Posterior cingulate gyrus (tissue), 11 donors: ENCODE data around the gene RBSN.

Experiments used
- DNase-seq, 10 donors: peaks; one replicate each; pipeline versions ENCODE4 v3.0.0 to v3.0.0-alpha.2; 2020 to 2021; ENCODE audit warnings: mixed read lengths in 3 of 10
- intact Hi-C: fragments of 100-400 bp; cut with DNase I; formaldehyde crosslinking; loops from one replicate; pipeline ENCODE4 v1.15.1; 2023

Gene RBSN

DNA sequence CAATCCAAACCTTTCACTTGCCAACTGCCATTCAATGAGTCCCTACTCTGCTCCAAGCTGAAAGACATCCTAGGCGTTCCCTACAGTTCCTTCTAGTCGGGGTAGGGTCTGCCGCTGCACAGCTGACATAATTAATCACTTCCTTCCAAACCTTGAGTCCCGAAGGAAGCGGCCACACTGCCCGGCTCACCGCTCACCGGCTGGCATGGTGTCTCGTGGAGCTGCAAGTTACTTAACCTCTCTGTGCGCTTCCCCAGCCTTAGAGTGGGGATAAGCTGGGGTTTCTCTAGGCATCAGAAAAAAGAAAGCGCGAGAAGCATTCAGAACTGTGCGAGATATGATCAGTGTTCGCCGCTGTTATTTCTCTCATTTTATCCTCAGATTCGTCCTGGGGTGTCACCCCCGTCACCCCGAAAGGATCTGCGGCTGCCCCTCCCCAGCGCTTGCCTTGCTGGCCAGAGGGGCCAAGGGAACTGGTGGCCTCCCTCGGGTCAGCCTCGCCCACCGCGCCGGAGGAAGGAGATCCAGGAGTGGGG lies 34.6 kb downstream of the RBSN start:
- peak in 1 of 10 donors; percentile 69 for DNase-seq
- intact Hi-C loops, result no loop called here

DNA sequence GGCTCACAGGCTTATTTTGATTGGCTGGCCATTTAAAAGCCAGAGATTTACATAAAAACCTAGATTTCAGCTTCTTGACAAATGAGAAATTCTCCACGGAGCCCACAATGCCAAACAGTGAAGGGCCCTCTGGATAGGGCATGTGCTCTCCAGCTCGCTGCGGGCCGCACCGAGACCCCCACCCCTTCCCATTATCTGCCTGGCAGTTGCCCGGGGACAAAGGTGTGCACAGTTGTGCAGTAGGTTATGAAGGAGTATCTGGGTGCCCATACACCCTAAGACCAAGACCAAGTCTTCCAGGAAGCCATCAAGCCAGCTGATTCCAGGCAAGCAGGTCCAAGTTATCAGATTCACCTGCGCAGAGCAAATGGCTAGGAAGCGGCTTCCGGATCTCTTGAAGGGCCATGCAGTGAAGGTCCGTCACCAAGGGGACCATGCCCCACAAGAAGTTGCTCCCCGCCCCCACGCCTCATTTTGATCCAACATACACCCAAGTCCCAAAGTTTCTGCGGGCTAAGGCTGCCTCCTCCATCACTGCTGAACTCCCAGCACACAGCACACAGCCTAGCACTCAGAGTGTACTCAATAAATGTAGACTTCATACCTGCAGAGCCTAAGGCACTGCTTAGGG lies 35.2 kb downstream of the RBSN start:
- DNase-seq, result no peak
- intact Hi-C loops, result no loop called here

DNA sequence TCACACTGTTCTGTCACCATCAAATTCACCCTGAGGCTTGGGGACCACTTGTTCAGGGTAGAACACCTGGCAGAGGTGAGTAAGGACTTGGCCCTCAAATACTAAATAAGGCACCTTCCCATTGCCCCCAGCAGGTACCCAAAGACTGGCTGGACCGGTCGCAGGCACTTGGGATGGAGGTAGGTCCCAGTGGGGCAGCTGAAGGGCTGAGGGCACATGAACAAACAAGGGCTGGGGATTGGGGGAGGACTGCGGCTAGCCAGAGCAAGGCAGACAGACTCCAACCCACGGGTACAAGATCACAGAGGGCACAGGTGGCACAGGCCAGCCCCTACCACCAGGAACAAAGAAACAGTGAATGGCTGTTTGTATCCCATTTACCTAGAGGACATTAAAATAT lies 35.7 kb downstream of the RBSN start:
- no peak for DNase-seq
- intact Hi-C loops, result no loop called here

DNA sequence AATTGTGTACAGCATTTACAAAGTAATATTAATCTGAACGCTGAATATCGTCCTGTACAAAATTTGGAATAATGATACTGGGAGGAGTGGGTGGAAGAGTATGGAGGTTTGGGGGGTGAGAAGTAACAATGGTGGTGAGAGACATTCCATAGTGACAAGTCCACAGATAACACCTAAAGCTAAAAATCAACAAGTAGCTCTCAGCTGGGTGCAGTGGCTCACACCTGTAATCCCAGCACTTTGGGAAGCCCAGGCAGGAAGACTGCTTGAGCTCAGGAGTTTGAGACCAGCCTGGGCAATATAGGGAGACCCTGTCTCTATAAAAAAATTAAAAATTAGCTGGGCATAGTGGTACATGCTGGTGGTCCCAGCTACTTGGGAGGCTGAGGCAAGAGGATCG lies 38.9 kb downstream of the RBSN start:
- intact Hi-C loops, result no loop called here
- no peak for DNase-seq

DNA sequence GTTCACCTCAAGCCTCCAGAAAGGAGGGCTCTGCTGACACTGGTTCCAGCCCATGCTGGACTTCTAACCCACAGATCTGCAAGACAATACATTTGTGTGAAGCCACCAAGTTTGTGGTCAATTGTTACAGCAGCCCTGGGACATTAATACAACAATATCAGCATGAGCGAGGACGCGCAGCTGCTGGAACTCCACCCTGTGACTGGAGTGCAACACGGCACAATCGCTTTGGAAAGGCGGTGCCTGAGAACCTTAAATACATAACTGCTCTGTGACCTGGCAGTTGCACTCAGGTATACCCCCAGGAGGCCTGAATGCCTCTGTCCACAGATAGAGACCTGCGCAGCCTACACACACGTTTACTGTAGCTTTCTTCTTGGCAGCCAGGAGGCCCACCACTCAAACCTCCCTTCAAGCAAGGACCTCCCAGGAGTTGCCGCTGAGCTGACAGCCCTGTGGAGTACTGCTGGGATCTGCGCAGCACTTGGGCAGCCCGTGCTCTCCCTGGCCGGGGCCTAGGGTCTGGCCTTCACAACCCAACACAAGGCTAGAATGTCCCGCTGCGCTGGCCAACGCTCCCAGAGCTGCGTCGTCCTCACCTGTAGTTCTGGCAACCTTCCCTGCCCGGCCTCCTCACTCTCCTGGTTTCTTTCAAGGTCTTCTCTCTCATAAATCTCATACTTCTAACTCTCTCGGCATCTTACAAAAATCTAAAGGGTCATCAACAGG lies 42.1 kb downstream of the RBSN start:
- no peak for DNase-seq
- intact Hi-C loops, result loop anchor here (10.0 kb wide), 1 partner anchor 132 kb away; no protein-coding TSS in a partner anchor

DNA sequence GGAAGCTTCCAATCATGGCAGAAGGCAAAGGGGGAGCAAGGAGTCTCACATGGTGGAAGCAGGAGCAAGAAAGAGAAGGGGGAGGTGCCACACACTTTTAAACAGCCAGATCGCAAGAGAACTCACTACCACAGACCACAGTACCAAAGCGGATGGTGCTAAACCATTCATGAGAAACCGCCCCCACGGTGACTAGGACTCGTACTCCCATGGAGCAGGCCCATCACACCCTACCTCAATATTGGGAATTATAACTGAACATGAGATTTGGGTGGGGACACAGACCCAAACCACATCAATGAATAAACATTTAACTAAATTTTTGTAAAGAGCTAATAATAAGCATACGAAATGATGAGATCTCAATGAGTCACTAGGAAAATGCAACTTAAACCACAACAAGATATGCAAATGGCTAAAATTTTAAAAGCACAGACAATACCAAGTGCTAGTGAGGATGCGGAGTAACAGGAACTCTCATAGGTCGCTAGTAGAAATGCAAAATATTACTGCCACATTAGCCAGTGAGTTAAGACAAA lies 43.9 kb downstream of the RBSN start:
- intact Hi-C loops, result loop anchor here (10.0 kb wide), 1 partner anchor 130 kb away; no protein-coding TSS in a partner anchor
- DNase-seq, result no peak

DNA sequence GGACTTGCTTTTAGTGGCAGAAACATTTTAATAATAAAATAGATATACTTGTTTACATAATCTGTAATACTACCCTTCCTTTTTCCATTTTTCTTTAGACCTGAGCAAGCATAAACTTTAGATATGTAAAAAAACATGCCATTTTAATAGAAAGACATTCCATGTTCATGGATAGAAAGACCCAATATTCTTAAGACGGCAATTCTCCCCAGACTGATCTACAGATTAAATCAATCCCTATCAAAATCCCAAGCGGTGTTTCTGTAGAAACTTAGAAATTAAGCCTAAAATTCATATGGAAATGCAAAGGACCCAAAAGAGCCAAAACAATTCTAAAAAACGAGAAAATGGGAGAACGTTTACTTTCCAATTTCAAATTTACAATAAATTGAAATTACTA lies 45.4 kb downstream of the RBSN start:
- DNase-seq, result no peak
- intact Hi-C loops, result loop anchor here (10.0 kb wide), 1 partner anchor 129 kb away; no protein-coding TSS in a partner anchor

DNA sequence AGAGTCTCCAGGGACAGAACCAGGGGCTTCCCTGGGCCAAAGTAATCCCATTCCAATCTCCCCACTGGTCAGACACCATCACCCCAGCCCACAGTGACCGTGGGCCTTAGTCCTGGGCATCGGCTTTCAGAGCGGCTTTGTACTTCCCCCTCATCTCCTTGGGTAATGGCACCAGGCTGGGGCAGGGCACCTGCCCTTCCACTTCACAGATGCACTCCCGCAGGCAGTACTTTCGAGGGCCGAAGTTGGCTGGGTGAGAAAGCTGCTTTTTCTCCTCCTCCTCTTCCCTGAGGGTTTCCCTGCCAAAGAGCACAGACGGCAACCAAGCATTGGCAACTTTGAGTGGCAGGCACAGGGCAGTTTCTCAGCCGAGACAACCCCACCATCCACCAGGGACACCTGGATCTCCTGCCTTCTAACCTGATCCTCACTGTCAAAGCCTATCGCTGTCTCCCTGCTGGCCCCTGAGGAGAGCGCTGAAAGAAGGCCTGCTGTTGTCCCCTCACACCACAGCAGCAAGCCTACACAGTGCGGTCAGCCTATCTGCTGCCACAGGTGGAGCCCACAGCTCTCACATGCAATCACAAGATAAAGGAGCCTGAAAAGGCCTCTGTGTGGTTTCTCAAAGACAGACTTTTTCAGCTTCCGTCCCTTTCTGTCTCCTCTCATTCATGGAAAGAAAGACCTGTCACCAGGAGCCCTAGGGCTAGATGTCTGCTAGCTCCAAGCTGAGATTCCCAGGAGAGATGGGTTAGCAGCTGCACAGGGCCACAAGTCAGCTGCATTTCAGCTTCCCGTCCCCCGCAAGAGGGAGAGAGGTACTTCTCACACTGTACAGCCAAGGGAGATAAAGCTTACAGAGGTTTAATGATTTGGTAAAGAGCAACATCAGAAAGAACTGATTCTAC lies 46.4 kb downstream of the RBSN start:
- intact Hi-C loops, result loop anchor here (10.0 kb wide), 1 partner anchor 128 kb away; no protein-coding TSS in a partner anchor
- no peak for DNase-seq

DNA sequence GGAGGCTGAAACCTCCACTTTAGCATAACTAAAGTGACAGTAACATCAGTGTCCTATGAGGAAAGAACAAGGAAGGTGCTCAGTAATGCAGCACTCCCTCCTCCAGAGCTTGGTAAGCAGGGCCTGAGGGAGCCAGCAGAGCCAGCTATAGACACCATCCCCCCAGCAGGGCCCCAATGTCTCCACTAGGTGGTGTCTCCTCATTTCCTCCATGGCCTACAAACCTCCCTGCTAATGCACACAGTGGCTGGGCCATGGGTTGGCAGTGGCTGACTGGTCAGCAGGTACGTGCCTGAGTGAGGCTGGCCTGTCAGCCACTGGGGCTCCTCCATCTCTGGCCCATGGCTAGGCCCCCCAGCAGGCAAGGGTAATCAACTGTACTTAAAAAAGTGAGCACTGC lies 47.4 kb downstream of the RBSN start:
- intact Hi-C loops, result loop anchor here (10.0 kb wide), 1 partner anchor 127 kb away; no protein-coding TSS in a partner anchor
- peak in 2 of 10 donors; percentile 22 to 89 for DNase-seq

DNA sequence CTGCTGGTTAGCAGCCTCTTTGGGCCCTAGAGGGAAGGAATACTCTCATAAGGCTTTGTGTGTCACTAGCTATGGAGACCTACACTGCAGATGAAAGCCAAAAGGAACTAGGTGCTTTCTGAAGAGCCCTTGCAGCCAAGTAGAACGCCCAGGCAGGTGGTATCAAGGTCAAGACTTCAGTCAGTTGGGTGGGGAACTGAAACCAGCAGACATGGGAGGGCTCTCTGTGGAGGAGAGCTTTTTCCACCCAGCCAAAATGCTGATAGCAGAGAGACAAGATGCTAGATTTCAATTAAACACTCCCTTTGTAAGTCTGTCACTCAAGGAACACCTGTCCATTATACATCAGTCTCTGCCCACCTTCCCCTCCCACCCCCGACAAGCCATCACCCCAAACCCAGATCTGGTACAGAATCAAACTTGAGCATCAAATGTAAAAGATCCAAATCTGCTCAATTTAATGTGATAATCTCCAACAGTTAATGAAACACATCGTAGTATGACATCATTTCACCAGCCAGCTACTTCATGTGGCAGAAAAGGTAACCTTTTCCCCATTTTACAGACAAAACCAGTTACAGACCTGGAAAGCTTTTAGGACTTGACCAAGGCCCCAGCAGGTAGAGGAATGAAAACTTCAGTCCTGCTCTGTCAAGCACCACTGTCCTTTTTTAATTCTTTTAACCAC lies 48.4 kb downstream of the RBSN start:
- intact Hi-C loops, result loop anchor here (10.0 kb wide), 1 partner anchor 126 kb away; no protein-coding TSS in a partner anchor
- DNase-seq, result no peak

DNA sequence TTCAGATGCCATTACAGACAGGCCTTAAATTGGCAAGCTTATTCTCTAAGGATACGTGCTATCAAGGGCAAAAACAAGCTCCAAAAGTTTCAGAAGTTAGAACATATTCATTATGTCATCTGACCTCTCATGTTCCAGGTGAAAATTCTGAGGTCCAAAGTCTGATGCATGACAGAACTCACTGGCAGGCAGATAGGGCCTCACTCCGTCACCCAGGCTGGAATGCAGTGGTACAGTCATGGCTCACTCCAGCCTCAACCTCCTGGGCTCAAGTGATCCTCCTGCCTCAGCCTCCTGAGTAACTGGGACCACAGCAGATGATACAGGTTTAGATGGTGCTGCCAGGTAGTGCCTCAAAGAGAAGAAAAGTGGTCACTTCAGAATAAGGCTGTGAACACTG lies 49.4 kb downstream of the RBSN start:
- intact Hi-C loops, result loop anchor here (10.0 kb wide), 1 partner anchor 95 kb away; no protein-coding TSS in a partner anchor
- no peak for DNase-seq

DNA sequence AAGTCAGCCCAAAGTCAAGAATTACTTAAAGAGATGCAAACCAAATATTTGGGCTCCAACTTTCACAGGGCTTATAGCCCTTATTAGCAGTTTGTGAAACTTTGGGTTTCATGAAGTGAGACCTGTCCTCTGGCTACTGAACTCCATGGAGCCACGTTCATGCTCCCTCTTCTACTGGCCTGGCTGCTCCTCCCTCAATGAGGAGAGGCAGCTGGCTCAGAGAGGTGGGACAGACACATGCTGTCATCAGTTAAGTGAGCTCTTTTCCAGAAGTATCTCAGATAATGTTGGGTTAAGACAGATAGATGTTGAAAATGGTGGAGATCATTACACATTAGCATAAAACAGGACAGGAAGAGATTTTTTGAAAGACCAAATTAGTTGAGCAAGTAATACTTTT lies 53.3 kb downstream of the RBSN start:
- intact Hi-C loops, result loop anchor here (10.0 kb wide), 1 partner anchor 91 kb away; no protein-coding TSS in a partner anchor
- DNase-seq, result no peak

DNA sequence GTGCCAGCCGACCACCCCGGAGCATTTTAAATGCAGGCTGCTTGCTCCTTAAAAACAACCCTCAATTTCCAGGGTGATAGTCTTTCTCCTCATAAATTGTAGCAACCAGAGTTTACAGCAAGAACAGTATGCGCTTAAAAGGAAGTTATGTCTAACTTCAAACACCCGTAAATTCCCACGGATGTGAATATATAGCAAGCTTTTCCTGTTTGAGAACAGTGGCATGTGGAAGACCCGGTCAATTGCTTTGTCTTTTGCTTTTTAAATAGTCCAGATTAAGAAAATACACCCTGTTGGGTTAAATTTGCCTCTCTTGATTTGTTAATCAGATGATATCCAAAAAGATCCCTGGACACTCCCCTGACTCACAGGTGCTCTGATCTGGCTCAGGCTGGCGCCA lies 54.6 kb downstream of the RBSN start:
- DNase-seq, result no peak
- intact Hi-C loops, result loop anchor here (10.0 kb wide), 1 partner anchor 90 kb away; no protein-coding TSS in a partner anchor

DNA sequence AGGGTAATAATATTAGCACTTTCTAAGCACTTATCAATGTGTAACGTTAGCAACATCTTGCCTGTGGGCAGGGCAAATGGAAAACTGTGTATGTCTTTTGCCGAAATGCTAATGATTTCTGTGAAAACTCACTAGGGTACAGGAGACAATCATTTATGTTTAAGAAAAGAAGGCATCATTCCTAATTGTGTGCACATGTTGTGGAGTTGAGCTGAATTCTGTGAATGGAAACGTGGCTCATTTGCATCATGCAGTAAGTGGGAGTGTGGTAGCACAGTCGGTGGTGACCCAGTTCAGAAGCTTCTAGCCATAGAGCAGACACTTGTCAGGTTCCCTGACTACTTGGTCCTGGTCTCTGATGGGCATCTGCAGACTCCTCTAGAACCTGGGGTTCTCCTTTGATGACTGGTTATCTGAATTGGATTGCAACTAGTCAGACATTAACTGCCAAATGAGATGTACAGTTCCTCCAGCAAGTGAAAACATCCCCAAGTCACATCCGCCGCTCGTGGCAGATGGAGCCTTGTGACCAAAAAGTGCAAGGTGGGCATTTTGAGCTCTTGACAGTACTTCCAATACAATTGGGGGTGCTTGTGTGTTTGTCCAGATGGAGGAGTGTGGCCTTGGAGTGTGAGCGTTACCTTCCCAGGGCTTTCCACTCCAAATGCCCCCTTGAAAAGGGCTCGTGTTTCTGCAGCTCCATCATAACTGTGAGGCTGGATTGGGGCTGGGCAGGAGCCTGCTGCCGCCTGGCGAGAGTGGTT lies 55.4 kb downstream of the RBSN start:
- intact Hi-C loops, result loop anchor here (10.0 kb wide), 1 partner anchor 89 kb away; no protein-coding TSS in a partner anchor
- no peak for DNase-seq

DNA sequence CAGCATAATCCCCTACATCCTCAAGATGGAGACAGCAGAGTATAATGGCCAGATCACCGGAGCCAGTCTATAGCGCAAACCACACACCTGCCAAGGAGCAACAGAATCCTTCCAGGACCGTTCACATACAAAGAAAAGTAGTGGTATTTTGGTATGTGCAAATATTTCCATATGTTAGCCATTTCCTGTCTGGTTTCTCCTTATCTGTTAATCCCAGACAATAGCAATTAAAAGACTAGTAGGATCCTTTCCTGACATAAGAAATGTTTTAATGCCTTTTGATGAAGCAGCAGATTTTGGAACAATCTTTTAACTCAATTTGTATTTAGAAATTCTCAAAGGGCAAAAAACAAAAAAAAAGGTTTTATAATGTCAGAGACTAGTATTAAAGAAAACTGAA lies 56.0 kb downstream of the RBSN start:
- intact Hi-C loops, result loop anchor here (10.0 kb wide), 1 partner anchor 88 kb away; no protein-coding TSS in a partner anchor
- no peak for DNase-seq

DNA sequence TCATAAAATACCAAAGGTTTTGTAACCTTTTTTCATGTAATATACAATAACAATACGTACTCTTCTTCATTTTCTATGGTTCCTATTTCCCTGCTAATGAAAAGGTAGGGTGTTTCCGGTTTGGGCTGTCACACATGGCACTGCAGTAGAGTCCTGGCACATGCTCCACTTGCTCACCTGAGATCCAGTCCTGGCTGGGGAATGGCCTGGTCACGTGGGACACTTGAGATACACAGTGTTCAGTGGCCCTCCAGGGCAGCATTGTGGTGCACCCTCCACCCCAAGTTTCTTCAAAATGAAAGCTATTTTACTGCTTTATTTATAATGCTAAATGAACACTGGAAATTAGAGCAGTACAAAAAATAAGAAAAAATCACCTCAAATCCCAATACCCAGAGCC lies 57.0 kb downstream of the RBSN start:
- DNase-seq, result no peak
- intact Hi-C loops, result loop anchor here (10.0 kb wide), 1 partner anchor 87 kb away; no protein-coding TSS in a partner anchor

DNA sequence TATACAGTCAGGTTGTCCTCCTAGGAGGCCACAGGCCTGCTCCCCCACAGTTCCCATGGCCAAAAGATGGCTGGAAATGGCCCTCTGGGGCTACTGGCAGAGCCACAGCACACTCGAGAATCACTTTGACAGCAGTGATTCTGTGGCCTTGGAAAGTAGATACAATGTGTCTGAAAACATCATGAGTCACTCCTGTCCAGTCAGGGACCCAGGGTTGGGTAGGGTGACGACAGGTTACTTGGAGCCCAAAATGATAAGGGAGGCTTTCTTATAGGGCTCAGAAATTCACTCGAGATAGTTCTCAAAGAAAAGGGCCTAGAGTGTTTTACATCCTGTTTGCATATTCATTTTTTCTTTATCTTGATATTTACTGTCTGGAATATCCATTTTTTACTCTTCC lies 58.1 kb downstream of the RBSN start:
- intact Hi-C loops, result loop anchor here (10.0 kb wide), 1 partner anchor 86 kb away; no protein-coding TSS in a partner anchor
- DNase-seq, result no peak

DNA sequence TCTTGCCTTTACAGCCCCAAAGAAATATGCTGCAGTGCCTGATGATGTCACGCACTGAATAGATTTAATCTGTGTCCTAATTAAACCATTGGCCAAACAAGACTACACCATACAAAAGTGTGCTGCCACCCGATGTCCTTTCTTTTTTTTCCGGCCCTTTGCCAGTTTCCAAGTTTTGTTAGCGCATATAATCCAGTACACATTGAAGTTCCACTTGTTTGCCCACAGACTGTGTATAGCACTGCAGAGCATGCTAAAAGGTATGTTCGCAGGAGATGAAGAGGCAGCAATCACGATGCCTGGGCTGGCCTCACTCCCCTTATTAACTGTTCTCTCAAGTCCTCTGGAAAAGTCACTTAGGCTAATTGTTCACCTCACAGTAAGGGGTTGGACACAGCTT lies 60.6 kb downstream of the RBSN start:
- intact Hi-C loops, result no loop called here
- DNase-seq, result no peak

DNA sequence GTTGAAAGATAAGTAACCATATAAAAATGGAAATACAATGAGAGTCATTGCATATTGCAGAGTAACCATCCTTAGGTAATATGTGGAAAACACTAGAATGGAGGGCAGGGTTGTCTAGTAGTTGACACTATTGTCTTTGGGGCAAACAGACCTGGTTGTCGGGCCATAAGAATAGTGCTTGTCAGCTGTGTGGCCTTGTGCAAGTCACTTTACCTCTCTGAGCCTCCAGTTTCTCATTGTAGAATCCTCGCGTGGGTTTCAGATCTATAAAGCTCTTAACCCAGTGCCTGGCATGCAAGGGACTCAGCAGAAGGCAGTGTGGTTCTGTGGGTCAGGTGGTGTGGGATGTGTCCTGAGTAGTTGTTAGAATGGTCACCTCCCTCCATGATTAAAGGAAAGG lies 65.8 kb downstream of the RBSN start:
- DNase-seq, result no peak
- intact Hi-C loops, result no loop called here
